Liver (tissue), 9 donors: ENCODE results near the gene SH3PXD2B. TPM values are rescaled to one million over a fixed set of nuclear protein-coding genes. Genes with fewer than 3 reads are reported as not detected.

Experiments
- DNase-seq: peaks from one replicate; pipeline ENCODE4 v3.0.0-alpha.2; 2017; ENCODE audit warnings: low spot score
- H3K27ac ChIP-seq, 2 donors: one replicate each; pipeline ENCODE4 v1.7.0; 2013; ENCODE audit warnings: inconsistent platforms in 2 of 2, low read length in 2 of 2, control low read depth in 1 of 2, low read depth in 1 of 2, mild to moderate bottlenecking in 1 of 2
- H3K27me3 ChIP-seq, 4 donors: one replicate each; pipeline versions ENCODE4 v1.6.1 to v1.7.0; 2013; ENCODE audit warnings: low read length in 3 of 4, inconsistent platforms in 1 of 4, mild to moderate bottlenecking in 1 of 4, moderate library complexity in 1 of 4; ENCODE audit not compliant: control insufficient read depth in 4 of 4, insufficient read depth in 4 of 4
- H3K36me3 ChIP-seq, 4 donors: one replicate each; pipeline versions ENCODE4 v1.6.1 to v1.7.0; 2013; ENCODE audit warnings: low read length in 3 of 4, mild to moderate bottlenecking in 3 of 4, low read depth in 1 of 4, moderate library complexity in 1 of 4; ENCODE audit not compliant: control insufficient read depth in 4 of 4, insufficient read depth in 3 of 4
- H3K4me1 ChIP-seq, 4 donors: one replicate each; pipeline versions ENCODE4 v1.6.1 to v1.7.0; 2013; ENCODE audit warnings: low read length in 3 of 4, mild to moderate bottlenecking in 3 of 4, moderate library complexity in 1 of 4; ENCODE audit not compliant: control insufficient read depth in 4 of 4, insufficient read depth in 4 of 4
- H3K4me3 ChIP-seq, 3 donors: one replicate each; pipeline versions ENCODE4 v1.6.1 to v1.7.0; 2013; ENCODE audit warnings: low read length in 3 of 3, control low read depth in 1 of 3, low read depth in 1 of 3, mild to moderate bottlenecking in 1 of 3
- H3K9ac ChIP-seq, 2 donors: one replicate each; pipeline ENCODE4 v1.7.0; 2013; ENCODE audit warnings: low read length in 2 of 2, mild to moderate bottlenecking in 2 of 2, moderate library complexity in 2 of 2, control low read depth in 1 of 2, low read depth in 1 of 2
- H3K9me3 ChIP-seq, 4 donors: one replicate each; pipeline versions ENCODE4 v1.6.1 to v1.7.0; 2013; ENCODE audit warnings: low read length in 3 of 4; ENCODE audit not compliant: control insufficient read depth in 4 of 4
- EGR1 ChIP-seq, 2 donors: IDR thresholded peaks; 2 replicates each; pipeline ENCODE4 v1.6.1; 2016 to 2018; ENCODE audit warnings: antibody characterized with exemption in 2 of 2, low read depth in 2 of 2
- FOXA1 ChIP-seq: IDR thresholded peaks from 2 replicates; pipeline ENCODE4 v1.6.1; 2016; ENCODE audit warnings: antibody characterized with exemption
- FOXA2 ChIP-seq: IDR thresholded peaks from 2 replicates; pipeline ENCODE4 v1.6.1; 2016; ENCODE audit warnings: antibody characterized with exemption
- GABPA ChIP-seq, 2 donors: IDR thresholded peaks in 1 of 2; conservative IDR thresholded peaks in 1 of 2; 2 replicates each; pipeline ENCODE4 v1.6.1; 2016; ENCODE audit warnings: antibody characterized with exemption in 2 of 2, mild to moderate bottlenecking in 1 of 2, moderate library complexity in 1 of 2
- HNF4A ChIP-seq, 2 donors: conservative IDR thresholded peaks; 2 replicates each; pipeline ENCODE4 v1.6.1; 2016; ENCODE audit warnings: antibody characterized with exemption in 2 of 2, mild to moderate bottlenecking in 2 of 2
- HNF4G ChIP-seq: IDR thresholded peaks from 2 replicates; pipeline ENCODE4 v1.6.1; 2016; ENCODE audit warnings: antibody characterized with exemption
- JUND ChIP-seq, 2 donors: IDR thresholded peaks; 2 replicates each; pipeline ENCODE4 v1.6.1; 2016; ENCODE audit warnings: antibody characterized with exemption in 2 of 2
- MAX ChIP-seq: IDR thresholded peaks from 2 replicates; pipeline ENCODE4 v1.6.1; 2016; ENCODE audit warnings: antibody characterized with exemption
- NR2F2 ChIP-seq: IDR thresholded peaks from 2 replicates; pipeline ENCODE4 v1.6.1; 2016; ENCODE audit warnings: antibody characterized with exemption
- RAD21 ChIP-seq, 2 donors: IDR thresholded peaks; 2 replicates each; pipeline ENCODE4 v1.6.1; 2016; ENCODE audit warnings: antibody characterized with exemption in 2 of 2, mild to moderate bottlenecking in 2 of 2
- RXRA ChIP-seq, 2 donors: IDR thresholded peaks; 2 replicates each; pipeline ENCODE4 v1.6.1; 2017 to 2018; ENCODE audit warnings: antibody characterized with exemption in 2 of 2, mild to moderate bottlenecking in 1 of 2
- SP1 ChIP-seq: IDR thresholded peaks from 2 replicates; pipeline ENCODE4 v1.6.1; 2018; ENCODE audit warnings: antibody characterized with exemption, mild to moderate bottlenecking
- TAF1 ChIP-seq: conservative IDR thresholded peaks from 2 replicates; pipeline ENCODE4 v1.6.1; 2016; ENCODE audit warnings: antibody characterized with exemption, mild to moderate bottlenecking
- YY1 ChIP-seq: IDR thresholded peaks from 2 replicates; pipeline ENCODE4 v1.6.1; 2016; ENCODE audit warnings: antibody characterized with exemption, mild to moderate bottlenecking
- WGBS: extraction: QIAGEN DNeasy Blood & Tissue Kit; methylation state at CpG from one replicate; pipeline ENCODE4 v1.1.7; 2013; 5-methylcytosine and 5-hydroxymethylcytosine counted together
- polyA plus RNA-seq, 2 donors: library from polyadenylated mRNA; stranded (reverse) in 1 of 2; unstranded in 1 of 2; fragments of 200-250 nt in 1 of 2; fragments of >200 nt in 1 of 2; fragmentation: Nextera tagmentation in 1 of 2; extraction: Ambion mirVana in 1 of 2; gene quantifications; one replicate each; pipeline versions ENCODE4 v1.2.1 to v1.2.3, GENCODE V29; 2013 to 2015
- total RNA-seq, 2 donors: library from RNA; depleted of rRNA; stranded (reverse); fragments of >200 nt; gene quantifications; one replicate each; pipeline ENCODE4 v1.2.3, GENCODE V29; 2014
- TF ChIP-seq, protein P1 (sequence below): IDR thresholded peaks from 2 replicates; pipeline ENCODE4 v1.6.1; 2016; ENCODE audit warnings: antibody characterized with exemption, mild to moderate bottlenecking
- TF ChIP-seq, protein P2 (sequence below): IDR thresholded peaks from 2 replicates; pipeline ENCODE4 v1.6.1; 2016; ENCODE audit warnings: antibody characterized with exemption
- donor health status: healthy.
- donor health status: healthy.
- donor health status: healthy.
- donor health status: healthy.
- donor health status: healthy.

SH3PXD2B gene
- total and polyA plus RNA-seq, 4 donors = 1.1 to 3.3 (median 2.2) TPM

DNA sequence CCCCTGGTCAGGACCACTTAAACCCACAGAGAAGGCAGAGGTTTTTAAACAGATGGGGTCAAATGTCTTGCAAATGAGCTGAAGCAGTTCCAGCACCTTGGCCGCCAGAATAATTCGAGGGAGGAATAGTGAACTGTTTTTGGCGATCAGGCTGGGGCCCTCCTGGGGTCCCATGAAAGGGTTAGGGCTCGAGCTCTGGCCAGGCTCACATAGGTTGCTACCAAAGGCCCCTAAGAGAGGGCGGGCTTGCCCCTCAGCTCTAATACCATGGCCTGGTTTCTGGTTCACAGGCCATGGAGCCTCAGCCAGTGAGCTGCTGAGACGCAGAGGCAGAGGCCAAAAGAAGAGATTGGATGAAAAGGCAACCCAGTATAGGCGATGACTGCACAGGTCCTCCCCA lies 96.0 kb downstream of the SH3PXD2B start:
- no peak for DNase-seq
- 98% methylated on average over 7 of the region's 7 CpGs for whole genome bisulfite sequencing
- Histone ChIP-seq H3K36me3 (no peaks in the 10 kb centered on the region), H3K27ac (no peak overlapping the region), H3K9me3 (no peaks in the 10 kb centered on the region), H3K9ac (no peak overlapping the region), H3K27me3 (no peaks in the 10 kb centered on the region), H3K4me1 (peaks cover 5 to 7% (median 6%) of the 10 kb centered on the region in 4 donors), H3K4me3 (no peak overlapping the region)
- TF ChIP-seq NR2F2 (no peak), HNF4G (no peak), EGR1 (IDR thresholded peaks at IDR 0.05; ENCODE audit: low read depth in 2 of 2) (no peak), GABPA (IDR thresholded peaks at IDR 0.05 in 1 of 2, conservative IDR thresholded peaks at IDR 0.05 in 1 of 2) (no peak), MAX (no peak)

DNA sequence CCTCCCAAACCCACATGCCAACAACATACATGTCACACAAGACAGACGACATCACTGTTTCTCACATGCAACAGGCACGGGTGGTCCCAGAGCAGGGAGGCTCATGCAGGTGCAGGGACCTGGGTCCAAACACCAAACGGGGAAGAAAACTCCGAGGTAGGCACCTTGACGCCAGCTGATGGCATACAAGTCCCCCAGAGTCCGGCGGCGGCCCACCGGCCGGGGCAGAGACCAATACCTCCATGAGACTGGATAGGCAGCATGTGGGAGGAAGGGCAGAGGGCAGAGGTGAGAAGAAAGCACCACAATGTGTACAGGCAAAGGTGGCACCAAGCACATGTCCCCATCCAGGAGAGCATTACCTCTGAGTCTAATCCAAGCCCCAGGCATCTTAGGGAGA lies 97.8 kb downstream of the SH3PXD2B start:
- Histone ChIP-seq H3K4me3 (no peak overlapping the region), H3K27ac (no peak overlapping the region), H3K27me3 (no peaks in the 10 kb centered on the region), H3K9me3 (no peaks in the 10 kb centered on the region), H3K4me1 (peaks cover 5 to 7% (median 6%) of the 10 kb centered on the region in 4 donors), H3K36me3 (no peaks in the 10 kb centered on the region), H3K9ac (no peak overlapping the region)
- WGBS = 94% methylated on average over 10 of the region's 10 CpGs
- no peak for DNase-seq
- TF ChIP-seq TAF1 (no peak), FOXA2 (no peak), MAX (no peak), EGR1 (IDR thresholded peaks at IDR 0.05; ENCODE audit: low read depth in 2 of 2) (no peak), GABPA (IDR thresholded peaks at IDR 0.05 in 1 of 2, conservative IDR thresholded peaks at IDR 0.05 in 1 of 2) (no peak), FOXA1 (no peak), SP1 (no peak), RXRA (IDR thresholded peaks at IDR 0.05) (no peak), YY1 (no peak), HNF4G (no peak), HNF4A (conservative IDR thresholded peaks at IDR 0.05) (no peak), RAD21 (IDR thresholded peaks at IDR 0.05) (no peak), NR2F2 (no peak), JUND (IDR thresholded peaks at IDR 0.05) (no peak)
- TF ChIP-seq, protein P1, sequence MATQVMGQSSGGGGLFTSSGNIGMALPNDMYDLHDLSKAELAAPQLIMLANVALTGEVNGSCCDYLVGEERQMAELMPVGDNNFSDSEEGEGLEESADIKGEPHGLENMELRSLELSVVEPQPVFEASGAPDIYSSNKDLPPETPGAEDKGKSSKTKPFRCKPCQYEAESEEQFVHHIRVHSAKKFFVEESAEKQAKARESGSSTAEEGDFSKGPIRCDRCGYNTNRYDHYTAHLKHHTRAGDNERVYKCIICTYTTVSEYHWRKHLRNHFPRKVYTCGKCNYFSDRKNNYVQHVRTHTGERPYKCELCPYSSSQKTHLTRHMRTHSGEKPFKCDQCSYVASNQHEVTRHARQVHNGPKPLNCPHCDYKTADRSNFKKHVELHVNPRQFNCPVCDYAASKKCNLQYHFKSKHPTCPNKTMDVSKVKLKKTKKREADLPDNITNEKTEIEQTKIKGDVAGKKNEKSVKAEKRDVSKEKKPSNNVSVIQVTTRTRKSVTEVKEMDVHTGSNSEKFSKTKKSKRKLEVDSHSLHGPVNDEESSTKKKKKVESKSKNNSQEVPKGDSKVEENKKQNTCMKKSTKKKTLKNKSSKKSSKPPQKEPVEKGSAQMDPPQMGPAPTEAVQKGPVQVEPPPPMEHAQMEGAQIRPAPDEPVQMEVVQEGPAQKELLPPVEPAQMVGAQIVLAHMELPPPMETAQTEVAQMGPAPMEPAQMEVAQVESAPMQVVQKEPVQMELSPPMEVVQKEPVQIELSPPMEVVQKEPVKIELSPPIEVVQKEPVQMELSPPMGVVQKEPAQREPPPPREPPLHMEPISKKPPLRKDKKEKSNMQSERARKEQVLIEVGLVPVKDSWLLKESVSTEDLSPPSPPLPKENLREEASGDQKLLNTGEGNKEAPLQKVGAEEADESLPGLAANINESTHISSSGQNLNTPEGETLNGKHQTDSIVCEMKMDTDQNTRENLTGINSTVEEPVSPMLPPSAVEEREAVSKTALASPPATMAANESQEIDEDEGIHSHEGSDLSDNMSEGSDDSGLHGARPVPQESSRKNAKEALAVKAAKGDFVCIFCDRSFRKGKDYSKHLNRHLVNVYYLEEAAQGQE = no peak
- TF ChIP-seq, protein P2, sequence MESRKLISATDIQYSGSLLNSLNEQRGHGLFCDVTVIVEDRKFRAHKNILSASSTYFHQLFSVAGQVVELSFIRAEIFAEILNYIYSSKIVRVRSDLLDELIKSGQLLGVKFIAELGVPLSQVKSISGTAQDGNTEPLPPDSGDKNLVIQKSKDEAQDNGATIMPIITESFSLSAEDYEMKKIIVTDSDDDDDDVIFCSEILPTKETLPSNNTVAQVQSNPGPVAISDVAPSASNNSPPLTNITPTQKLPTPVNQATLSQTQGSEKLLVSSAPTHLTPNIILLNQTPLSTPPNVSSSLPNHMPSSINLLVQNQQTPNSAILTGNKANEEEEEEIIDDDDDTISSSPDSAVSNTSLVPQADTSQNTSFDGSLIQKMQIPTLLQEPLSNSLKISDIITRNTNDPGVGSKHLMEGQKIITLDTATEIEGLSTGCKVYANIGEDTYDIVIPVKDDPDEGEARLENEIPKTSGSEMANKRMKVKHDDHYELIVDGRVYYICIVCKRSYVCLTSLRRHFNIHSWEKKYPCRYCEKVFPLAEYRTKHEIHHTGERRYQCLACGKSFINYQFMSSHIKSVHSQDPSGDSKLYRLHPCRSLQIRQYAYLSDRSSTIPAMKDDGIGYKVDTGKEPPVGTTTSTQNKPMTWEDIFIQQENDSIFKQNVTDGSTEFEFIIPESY = no peak
